Mucosa of rectum (tissue), 2 donors: ENCODE results near the gene QSOX1.

Experiments used
- H3K27ac ChIP-seq, 2 donors: one replicate each; pipeline ENCODE4 v1.7.0; 2013; ENCODE audit warnings: inconsistent platforms in 2 of 2, low read depth in 2 of 2, low read length in 2 of 2
- H3K27me3 ChIP-seq, 2 donors: one replicate each; pipeline ENCODE4 v1.7.0; 2013; ENCODE audit warnings: low read length in 2 of 2; ENCODE audit not compliant: control insufficient read depth in 2 of 2, insufficient read depth in 2 of 2
- H3K36me3 ChIP-seq, 2 donors: one replicate each; pipeline ENCODE4 v1.7.0; 2013; ENCODE audit warnings: low read length in 2 of 2; ENCODE audit not compliant: control insufficient read depth in 2 of 2, insufficient read depth in 2 of 2
- H3K4me1 ChIP-seq, 2 donors: one replicate each; pipeline ENCODE4 v1.7.0; 2013; ENCODE audit warnings: low read length in 2 of 2, mild to moderate bottlenecking in 1 of 2; ENCODE audit not compliant: control insufficient read depth in 2 of 2, insufficient read depth in 2 of 2
- H3K4me3 ChIP-seq, 2 donors: one replicate each; pipeline ENCODE4 v1.7.0; 2013; ENCODE audit warnings: low read length in 2 of 2
- H3K9ac ChIP-seq, 2 donors: one replicate each; pipeline ENCODE4 v1.7.0; 2013; ENCODE audit warnings: low read length in 2 of 2, low read depth in 1 of 2, mild to moderate bottlenecking in 1 of 2
- H3K9me3 ChIP-seq, 2 donors: one replicate each; pipeline ENCODE4 v1.7.0; 2013; ENCODE audit warnings: low read length in 2 of 2; ENCODE audit not compliant: control insufficient read depth in 2 of 2
- donor health status: healthy.
- donor health status: Normal muscosa, but diverticular disease.

Gene QSOX1

GRCh38 chr1:180168786-180169639 lies 14.3 kb downstream of the QSOX1 start:
- Histone ChIP-seq H3K4me1 (peaks cover 35 to 40% of the 10 kb centered on the region in 2 donors), H3K36me3 (peaks cover 0 to under 1% of the 10 kb centered on the region in 2 donors), H3K9me3 (no peaks in the 10 kb centered on the region), H3K4me3 (peak overlapping the region in 1 of 2 donors; percentile 10), H3K27ac (peak overlapping the region; percentile 88 to 93), H3K9ac (peak overlapping the region in 1 of 2 donors; percentile 65), H3K27me3 (no peaks in the 10 kb centered on the region)

- H3K4me1 ChIP-seq, result peaks cover 35 to 40% of the 10 kb centered on the region in 2 donors
- H3K27ac ChIP-seq, result peak overlapping the region; percentile 88 to 93
- H3K36me3 ChIP-seq, result peaks cover 0 to 4% of the 10 kb centered on the region in 2 donors
- no peaks in the 10 kb centered on the region for H3K27me3 ChIP-seq
- no peaks in the 10 kb centered on the region for H3K9me3 ChIP-seq
- peak overlapping the region; percentile 10 to 16 for H3K4me3 ChIP-seq
- peak overlapping the region in 1 of 2 donors; percentile 29 for H3K9ac ChIP-seq
Measured at GRCh38 chr1:180169640-180170195, 15.0 kb downstream of the QSOX1 start.

GRCh38 chr1:180170546-180171151 lies 16.0 kb downstream of the QSOX1 start:
- peak overlapping the region; percentile 88 to 93 for H3K27ac ChIP-seq
- H3K9me3 ChIP-seq, result no peaks in the 10 kb centered on the region
- H3K9ac ChIP-seq, result peak overlapping the region in 1 of 2 donors; percentile 29
- no peaks in the 10 kb centered on the region for H3K27me3 ChIP-seq
- H3K4me3 ChIP-seq, result no peak overlapping the region
- peaks cover 35 to 40% of the 10 kb centered on the region in 2 donors for H3K4me1 ChIP-seq
- H3K36me3 ChIP-seq, result peaks cover 0 to 4% of the 10 kb centered on the region in 2 donors

DNA sequence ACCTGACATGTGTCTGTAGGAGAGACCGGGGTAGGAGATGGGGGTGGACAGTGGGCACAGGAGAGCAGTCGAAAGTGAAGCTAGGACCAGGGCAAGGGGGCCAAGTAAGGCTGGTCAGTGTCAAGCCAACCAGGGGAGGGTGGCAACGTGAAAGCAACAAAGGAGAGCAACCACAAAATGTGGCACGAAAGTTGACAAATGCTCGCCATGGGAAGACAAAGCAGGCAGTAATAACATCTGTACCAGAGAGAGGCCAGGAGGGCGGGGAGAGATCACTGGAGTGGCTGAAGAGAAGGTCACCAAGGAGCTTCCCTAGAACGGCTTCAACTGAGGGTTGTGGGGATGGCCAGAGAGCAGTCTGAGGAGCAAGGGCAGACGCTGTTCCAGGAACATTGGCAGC lies 17.0 kb downstream of the QSOX1 start:
- Histone ChIP-seq H3K36me3 (peaks cover 0 to 11% of the 10 kb centered on the region in 2 donors), H3K9me3 (no peaks in the 10 kb centered on the region), H3K27me3 (no peaks in the 10 kb centered on the region), H3K9ac (no peak overlapping the region), H3K27ac (no peak overlapping the region), H3K4me1 (peaks cover 35 to 39% of the 10 kb centered on the region in 2 donors), H3K4me3 (no peak overlapping the region)

DNA sequence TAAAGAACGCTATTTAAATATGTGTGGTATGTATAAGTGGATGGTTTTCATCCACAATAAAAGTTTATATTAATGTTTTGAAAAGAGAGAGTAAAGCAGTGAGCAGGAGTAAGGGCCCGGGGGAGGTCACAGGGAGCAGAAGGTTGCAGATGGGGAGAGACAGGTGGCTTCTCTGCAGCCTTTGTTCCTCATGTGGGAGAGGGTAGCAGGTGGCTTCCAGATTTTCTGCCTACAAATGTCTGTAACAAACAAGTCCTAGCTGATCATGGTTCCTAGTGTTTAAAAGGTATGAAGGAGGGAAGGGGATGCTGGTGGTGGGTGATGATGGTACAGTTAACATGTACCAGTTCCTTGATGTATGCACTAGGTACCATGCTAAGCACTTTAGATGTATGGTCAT lies 18.8 kb downstream of the QSOX1 start:
- no peak overlapping the region for H3K9ac ChIP-seq

DNA sequence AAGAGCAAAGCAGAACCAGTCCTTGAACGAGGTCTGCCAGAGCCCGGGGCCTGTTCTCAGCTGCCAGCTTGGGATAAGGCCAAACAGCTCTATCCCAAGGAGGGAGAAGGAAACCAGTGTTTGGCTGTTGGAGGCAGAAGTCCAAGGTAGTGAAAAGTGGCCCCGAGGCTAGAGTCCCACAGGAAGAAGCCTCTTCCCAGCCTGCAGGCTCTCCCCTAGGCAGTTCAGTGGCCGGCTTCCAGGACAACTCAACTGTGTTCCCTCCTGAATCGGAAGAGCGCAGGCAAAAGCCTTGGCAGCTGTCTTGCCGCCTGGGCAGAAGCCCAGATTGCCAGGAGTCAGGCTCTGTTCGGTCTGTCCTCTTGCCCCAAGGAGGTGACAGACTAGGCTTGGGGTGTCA lies 19.3 kb downstream of the QSOX1 start:
- H3K36me3 ChIP-seq, result peaks cover 0 to 11% of the 10 kb centered on the region in 2 donors
- no peaks in the 10 kb centered on the region for H3K27me3 ChIP-seq
- no peaks in the 10 kb centered on the region for H3K9me3 ChIP-seq
- H3K4me3 ChIP-seq, result no peak overlapping the region
- H3K9ac ChIP-seq, result no peak overlapping the region
- no peak overlapping the region for H3K27ac ChIP-seq
- peaks cover 12 to 17% of the 10 kb centered on the region in 2 donors for H3K4me1 ChIP-seq

More for the DNA sequence above, 18.8 kb downstream of the QSOX1 start:
- no peak overlapping the region for H3K4me3 ChIP-seq
- H3K36me3 ChIP-seq, result peaks cover 0 to 11% of the 10 kb centered on the region in 2 donors
- H3K27me3 ChIP-seq, result no peaks in the 10 kb centered on the region
- peaks cover 17 to 21% of the 10 kb centered on the region in 2 donors for H3K4me1 ChIP-seq
- H3K27ac ChIP-seq, result no peak overlapping the region
- H3K9me3 ChIP-seq, result no peaks in the 10 kb centered on the region

DNA sequence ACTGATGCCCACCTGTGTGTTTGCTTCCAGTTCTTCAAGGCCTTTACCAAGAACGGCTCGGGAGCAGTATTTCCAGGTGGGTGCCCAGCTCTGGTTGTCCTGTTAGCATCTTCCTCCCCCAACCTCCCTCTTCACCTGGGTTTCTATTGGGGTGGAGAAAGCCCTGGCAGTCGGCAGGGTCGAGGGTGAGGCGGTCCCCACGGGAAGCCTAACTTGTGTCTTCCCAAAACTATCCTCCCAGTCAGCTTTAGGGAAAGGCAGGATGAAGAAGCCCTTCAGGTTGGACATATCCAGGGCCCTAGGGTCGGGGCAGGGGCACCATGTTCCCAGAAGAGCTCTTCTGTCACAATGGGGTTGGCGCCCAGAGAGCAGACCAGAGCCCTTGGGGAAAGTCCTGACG lies 20.6 kb downstream of the QSOX1 start:
- Histone ChIP-seq H3K36me3 (peaks cover 8 to 22% of the 10 kb centered on the region in 2 donors), H3K27me3 (no peaks in the 10 kb centered on the region)

GRCh38 chr1:180175806-180176205 lies 21.1 kb downstream of the QSOX1 start:
- H3K9me3 ChIP-seq, result no peaks in the 10 kb centered on the region
- no peak overlapping the region for H3K9ac ChIP-seq
- H3K4me3 ChIP-seq, result no peak overlapping the region
- H3K27me3 ChIP-seq, result no peaks in the 10 kb centered on the region
- no peak overlapping the region for H3K27ac ChIP-seq
- H3K36me3 ChIP-seq, result peaks cover 8 to 22% of the 10 kb centered on the region in 2 donors
- H3K4me1 ChIP-seq, result peaks cover 0 to under 1% of the 10 kb centered on the region in 2 donors

More for the DNA sequence above, 20.6 kb downstream of the QSOX1 start:
- no peak overlapping the region for H3K9ac ChIP-seq
- H3K4me3 ChIP-seq, result no peak overlapping the region
- no peaks in the 10 kb centered on the region for H3K9me3 ChIP-seq
- H3K27ac ChIP-seq, result no peak overlapping the region
- H3K4me1 ChIP-seq, result peaks cover 0 to 4% of the 10 kb centered on the region in 2 donors

- peaks cover 14 to 29% of the 10 kb centered on the region in 2 donors for H3K36me3 ChIP-seq
- no peaks in the 10 kb centered on the region for H3K4me1 ChIP-seq
- H3K4me3 ChIP-seq, result no peak overlapping the region
- H3K9ac ChIP-seq, result no peak overlapping the region
- H3K9me3 ChIP-seq, result no peaks in the 10 kb centered on the region
- H3K27ac ChIP-seq, result no peak overlapping the region
- no peaks in the 10 kb centered on the region for H3K27me3 ChIP-seq
Measured at GRCh38 chr1:180176965-180177364, 22.3 kb downstream of the QSOX1 start.

- Histone ChIP-seq H3K4me1 (no peaks in the 10 kb centered on the region), H3K9me3 (no peaks in the 10 kb centered on the region), H3K27ac (no peak overlapping the region), H3K9ac (no peak overlapping the region), H3K27me3 (no peaks in the 10 kb centered on the region), H3K36me3 (peaks cover 17 to 37% of the 10 kb centered on the region in 2 donors), H3K4me3 (no peak overlapping the region)
Measured at GRCh38 chr1:180177931-180178330, 23.3 kb downstream of the QSOX1 start.
